GM18499 (cell line): ENCODE measurements around the gene BSPRY.
A peak's percentile ranks its signal among the peaks of the same experiment; 100 is the strongest.
"Not testable (repeated sequence)": the region's sequence is repeated elsewhere in the genome, so short reads cannot be mapped to it uniquely, and the experiment has no call there.

Source experiments
- ATAC-seq: cut with Tn5 transposase; IDR thresholded peaks from one replicate; pipeline ENCODE4 v1.9.1; 2021; ENCODE audit warnings: moderate number of reproducible peaks; ENCODE audit not compliant: insufficient read depth, unreplicated experiment

BSPRY gene

GRCh38 chr9:113368348-113368981, 19.1 kb downstream of the BSPRY start:
- ATAC-seq, result no peak

- ATAC-seq, result no peak
Observed at GRCh38 chr9:113368982-113369854, 19.9 kb downstream of the BSPRY start.

GRCh38 chr9:113369855-113370140, 20.5 kb downstream of the BSPRY start:
- no peak for ATAC-seq

- ATAC-seq, result no peak
Observed at GRCh38 chr9:113370806-113371325, 21.5 kb downstream of the BSPRY start.

GRCh38 chr9:113372059-113372458, 22.7 kb downstream of the BSPRY start:
- no peak for ATAC-seq

- ATAC-seq, result no peak
Observed at GRCh38 chr9:113373256-113373655, 23.9 kb downstream of the BSPRY start.

- no peak for ATAC-seq
Observed at GRCh38 chr9:113373676-113374392, 24.5 kb downstream of the BSPRY start.

- ATAC-seq, result no peak
Observed at GRCh38 chr9:113375057-113376023, 26.0 kb downstream of the BSPRY start.

GRCh38 chr9:113376634-113377567, 27.6 kb downstream of the BSPRY start, which contains the start of gene HDHD3:
TSS of gene HDHD3 (minus strand) at chr9:113376986. CDS start at chr9:113374354, 2,632 bp downstream.
- peak; percentile 50 for ATAC-seq

- ATAC-seq, result not testable (repeated sequence)
Observed at GRCh38 chr9:113379094-113379828, 29.9 kb downstream of the BSPRY start.

- ATAC-seq, result not testable (repeated sequence)
Observed at GRCh38 chr9:113379829-113380210, 30.5 kb downstream of the BSPRY start.

- no peak for ATAC-seq
Observed at GRCh38 chr9:113380869-113381378, 31.6 kb downstream of the BSPRY start.

GRCh38 chr9:113381441-113381840, 32.1 kb downstream of the BSPRY start:
- not testable (repeated sequence) for ATAC-seq

- ATAC-seq, result no peak
Observed at GRCh38 chr9:113381909-113382411, 32.6 kb downstream of the BSPRY start.

- no peak for ATAC-seq
Observed at GRCh38 chr9:113386571-113387393, 37.4 kb downstream of the BSPRY start.

- ATAC-seq, result no peak
Observed at GRCh38 chr9:113387560-113388230, 38.4 kb downstream of the BSPRY start.
